ENCODE data around the gene MVK. TPM values are rescaled to one million over a fixed set of nuclear protein-coding genes. Genes with fewer than 3 reads are reported as not detected.

MVK gene
- total and polyA plus RNA-seq, 2 experiments from 2014 or later: 18.3 to 34.3 TPM

- Histone ChIP-seq H3K4me1 (ENCODE audit: insufficient read depth) (no peaks in the 10 kb centered on the region), H3K27me3 (peaks cover 20% of the 10 kb centered on the region)
- WGBS (ENCODE audit: low lambda C conversion rate, missing lambda C conversion rate): 80% methylated on average over 14 of the region's 14 CpGs
These were observed 42.1 kb downstream of the MVK start for GRCh38 chr12:109615556-109616229.

GRCh38 chr12:109617491-109617890 is 43.9 kb downstream of the MVK start:
- H3K27ac ChIP-seq: no peak overlapping the region
- peaks cover 4% of the 10 kb centered on the region for H3K4me1 ChIP-seq (ENCODE audit: insufficient read depth)
- no peak overlapping the region for H3K4me2 ChIP-seq
- DNase-seq (ENCODE audit: low spot score): no peak
- TF ChIP-seq CTCF (IDR thresholded peaks at IDR 0.05; ENCODE audit: poor library complexity) (no peak), EZH2phosphoT487 (IDR thresholded peaks at IDR 0.05; ENCODE audit: low read depth, severe bottlenecking, unreplicated experiment) (no peak), EZH2 (IDR thresholded peaks at IDR 0.05; ENCODE audit: borderline replicate concordance) (no peak)
- H3K9me3 ChIP-seq (ENCODE audit: low read depth): no peaks in the 10 kb centered on the region
- H3K79me2 ChIP-seq: no peaks in the 10 kb centered on the region
- H3K27me3 ChIP-seq: peaks cover 23% of the 10 kb centered on the region
- no peak overlapping the region for H3K4me3 ChIP-seq
- H4K20me1 ChIP-seq (ENCODE audit: insufficient read depth, poor library complexity, severe bottlenecking): no peaks in the 10 kb centered on the region
- no peaks in the 10 kb centered on the region for H3K36me3 ChIP-seq (replicated peaks; ENCODE audit: insufficient read depth, low read depth)
- H3K9me2 ChIP-seq (replicated peaks; ENCODE audit: insufficient read depth): no peaks in the 10 kb centered on the region
- WGBS (ENCODE audit: low lambda C conversion rate, missing lambda C conversion rate): 90% methylated on average over 10 of the region's 10 CpGs
- H2AFZ ChIP-seq: no peak overlapping the region

More at GRCh38 chr12:109615556-109616229, 42.1 kb downstream of the MVK start:
- no peak for DNase-seq (ENCODE audit: low spot score)
- TF ChIP-seq EZH2 (IDR thresholded peaks at IDR 0.05; ENCODE audit: borderline replicate concordance) (no peak), EZH2phosphoT487 (IDR thresholded peaks at IDR 0.05; ENCODE audit: low read depth, severe bottlenecking, unreplicated experiment) (no peak), CTCF (IDR thresholded peaks at IDR 0.05; ENCODE audit: poor library complexity) (no peak)
- Histone ChIP-seq H2AFZ (no peak overlapping the region), H4K20me1 (ENCODE audit: insufficient read depth, poor library complexity, severe bottlenecking) (no peaks in the 10 kb centered on the region), H3K79me2 (no peaks in the 10 kb centered on the region), H3K4me3 (no peak overlapping the region), H3K9me3 (ENCODE audit: low read depth) (no peaks in the 10 kb centered on the region), H3K4me2 (no peak overlapping the region), H3K9me2 (replicated peaks; ENCODE audit: insufficient read depth) (no peaks in the 10 kb centered on the region), H3K27ac (no peak overlapping the region), H3K36me3 (replicated peaks; ENCODE audit: insufficient read depth, low read depth) (no peaks in the 10 kb centered on the region)

GRCh38 chr12:109618082-109618481 is 44.5 kb downstream of the MVK start:
- Histone ChIP-seq H3K27me3 (peaks cover 23% of the 10 kb centered on the region), H3K79me2 (no peaks in the 10 kb centered on the region), H2AFZ (no peak overlapping the region), H3K4me2 (no peak overlapping the region), H3K36me3 (replicated peaks; ENCODE audit: insufficient read depth, low read depth) (no peaks in the 10 kb centered on the region), H3K27ac (no peak overlapping the region), H3K4me3 (no peak overlapping the region), H4K20me1 (ENCODE audit: insufficient read depth, poor library complexity, severe bottlenecking) (no peaks in the 10 kb centered on the region), H3K9me2 (replicated peaks; ENCODE audit: insufficient read depth) (no peaks in the 10 kb centered on the region), H3K9me3 (ENCODE audit: low read depth) (no peaks in the 10 kb centered on the region), H3K4me1 (ENCODE audit: insufficient read depth) (peaks cover 4% of the 10 kb centered on the region)
- TF ChIP-seq EZH2phosphoT487 (IDR thresholded peaks at IDR 0.05; ENCODE audit: low read depth, severe bottlenecking, unreplicated experiment): no peak
- no peak for TF ChIP-seq EZH2 (IDR thresholded peaks at IDR 0.05; ENCODE audit: borderline replicate concordance)
- no peak for TF ChIP-seq CTCF (IDR thresholded peaks at IDR 0.05; ENCODE audit: poor library complexity)
- no peak for DNase-seq (ENCODE audit: low spot score)
- WGBS (ENCODE audit: low lambda C conversion rate, missing lambda C conversion rate): 77% methylated on average over 5 of the region's 5 CpGs
